Fibroblast of lung (primary cell): Measurements from ENCODE around the gene POU2F1.

Experiments
- CTCF ChIP-seq, 2 donors: IDR thresholded peaks in 1 of 2; conservative IDR thresholded peaks in 1 of 2; 1 replicate in 1 of 2; 2 replicates in 1 of 2; pipeline ENCODE4 v1.5.1; 2011 to 2012; ENCODE audit warnings: low read length in 2 of 2, control low read depth in 1 of 2, inconsistent platforms in 1 of 2, low read depth in 1 of 2, mild to moderate bottlenecking in 1 of 2
- EZH2 ChIP-seq: IDR thresholded peaks from 2 replicates; pipeline ENCODE4 v1.5.1; 2012; ENCODE audit warnings: low read length, control low read depth, mild to moderate bottlenecking; ENCODE audit errors: missing control alignments

GRCh38 chr1:167373398-167373797 lies 152.7 kb downstream of the POU2F1 start:
- TF ChIP-seq CTCF (conservative IDR thresholded peaks at IDR 0.05 in 1 of 2, IDR thresholded peaks at IDR 0.05 in 1 of 2; ENCODE audit: low read depth in 1 of 2, low read length in 2 of 2) (no peak), EZH2 (no peak)
